Vagina (tissue), 2 donors: ENCODE data around the gene LAG3. TPM values are rescaled to one million over a fixed set of nuclear protein-coding genes. Genes with fewer than 3 reads are reported as not detected.

Source experiments
- DNase-seq, 2 donors: peaks; one replicate each; pipeline ENCODE4 v3.0.0-alpha.2; 2017; ENCODE audit errors: extremely low spot score in 2 of 2
- H3K27ac ChIP-seq: fragments of 200-600 bp; sonication (generic); one replicate; pipeline ENCODE4 v1.5.1; 2019
- H3K27me3 ChIP-seq: fragments of 200-600 bp; sonication (generic); one replicate; pipeline ENCODE4 v1.5.1; 2019
- H3K36me3 ChIP-seq, 2 donors: fragments of 200-600 bp; sonication (generic); one replicate each; pipeline ENCODE4 v1.5.1; 2017 to 2019
- H3K4me1 ChIP-seq: fragments of 200-600 bp; sonication (generic); one replicate; pipeline ENCODE4 v1.5.1; 2019
- H3K4me3 ChIP-seq, 2 donors: fragments of 200-600 bp; sonication (generic); 1 replicate in 1 of 2; 2 replicates in 1 of 2; pipeline ENCODE4 v1.5.1; 2016 to 2019
- H3K9me3 ChIP-seq: fragments of 200-600 bp; sonication (generic); one replicate; pipeline ENCODE4 v1.5.1; 2019
- CTCF ChIP-seq, 3 experiments: fragments of 450-650 bp in 2 of 3; fragments of 200-600 bp in 1 of 3; sonication (generic) in 1 of 3; IDR thresholded peaks; one replicate each; pipeline ENCODE4 v1.5.1; 2017 to 2019; ENCODE audit warnings: antibody characterized with exemption in 3 of 3, mild to moderate bottlenecking in 2 of 3, moderate library complexity in 2 of 3
- POLR2A ChIP-seq, 2 donors: fragments of 450-650 bp; IDR thresholded peaks; one replicate each; pipeline ENCODE4 v1.6.1; 2017; ENCODE audit warnings: antibody characterized with exemption in 2 of 2, mild to moderate bottlenecking in 2 of 2, moderate library complexity in 2 of 2
- POLR2AphosphoS5 ChIP-seq, 2 donors: sonication (generic); formaldehyde crosslinking; IDR thresholded peaks; one replicate each; pipeline ENCODE4 v1.9.0; 2017; ENCODE audit warnings: antibody characterized with exemption in 2 of 2, mild to moderate bottlenecking in 2 of 2, low read depth in 1 of 2; ENCODE audit not compliant: insufficient read depth in 1 of 2
- intact Hi-C: fragments of 100-400 bp; cut with DNase I; formaldehyde crosslinking; loops from one replicate; pipeline ENCODE4 v1.15.1; 2023
- total RNA-seq: library from RNA; depleted of rRNA; stranded (reverse); fragments of >200 nt; gene quantifications from one replicate; pipeline ENCODE4 v1.2.3, GENCODE V29; 2016

LAG3 gene
- total RNA-seq, 1 donor from 2014 or later: 10.3 TPM

- Histone ChIP-seq H3K36me3 (no peaks in the 10 kb centered on the region), H3K27me3 (no peaks in the 10 kb centered on the region), H3K9me3 (no peaks in the 10 kb centered on the region), H3K27ac (peak overlapping the region; percentile 82), H3K4me3 (peak overlapping the region; percentile 40 to 51), H3K4me1 (peaks cover 14% of the 10 kb centered on the region)
- intact Hi-C loops: loop anchor here (2.0 to 5.0 kb wide), 2 partner anchors 42 to 48 kb away; no protein-coding TSS in a partner anchor
- TF ChIP-seq POLR2AphosphoS5 (IDR thresholded peaks at IDR 0.05; ENCODE audit: insufficient read depth in 1 of 2, low read depth in 1 of 2) (peak; percentile 79 to 94), POLR2A (IDR thresholded peaks at IDR 0.05) (no peak), CTCF (IDR thresholded peaks at IDR 0.05) (peak; percentile 86 to 100 (median 98))
- DNase-seq: no peak
Observed at GRCh38 chr12:6778574-6779550, 6.5 kb downstream of the LAG3 start.

GRCh38 chr12:6779708-6780432 lies 7.5 kb downstream of the LAG3 start:
- Histone ChIP-seq H3K27me3 (no peaks in the 10 kb centered on the region), H3K4me1 (peaks cover 12% of the 10 kb centered on the region), H3K27ac (no peak overlapping the region), H3K36me3 (no peaks in the 10 kb centered on the region), H3K4me3 (no peak overlapping the region), H3K9me3 (no peaks in the 10 kb centered on the region)
- intact Hi-C loops: loop anchor here (2.0 to 5.0 kb wide), 2 partner anchors 43 to 47 kb away; no protein-coding TSS in a partner anchor
- no peak for TF ChIP-seq POLR2AphosphoS5 (IDR thresholded peaks at IDR 0.05; ENCODE audit: insufficient read depth in 1 of 2, low read depth in 1 of 2)
- no peak for TF ChIP-seq POLR2A (IDR thresholded peaks at IDR 0.05)
- no peak for TF ChIP-seq CTCF (IDR thresholded peaks at IDR 0.05)
- DNase-seq: no peak

- H3K4me3 ChIP-seq: no peak overlapping the region
- no peaks in the 10 kb centered on the region for H3K27me3 ChIP-seq
- H3K4me1 ChIP-seq: peaks cover 12% of the 10 kb centered on the region
- TF ChIP-seq POLR2A (IDR thresholded peaks at IDR 0.05) (no peak), POLR2AphosphoS5 (IDR thresholded peaks at IDR 0.05; ENCODE audit: insufficient read depth in 1 of 2, low read depth in 1 of 2) (no peak), CTCF (IDR thresholded peaks at IDR 0.05) (no peak)
- no peak overlapping the region for H3K27ac ChIP-seq
- intact Hi-C loops: no loop called here
- DNase-seq: no peak
- no peaks in the 10 kb centered on the region for H3K36me3 ChIP-seq
- H3K9me3 ChIP-seq: no peaks in the 10 kb centered on the region
Observed at GRCh38 chr12:6780573-6780972, 8.3 kb downstream of the LAG3 start.

- TF ChIP-seq POLR2A (IDR thresholded peaks at IDR 0.05) (no peak), POLR2AphosphoS5 (IDR thresholded peaks at IDR 0.05; ENCODE audit: insufficient read depth in 1 of 2, low read depth in 1 of 2) (no peak), CTCF (IDR thresholded peaks at IDR 0.05) (no peak)
- intact Hi-C loops: no loop called here
Observed at GRCh38 chr12:6782119-6782518, 9.8 kb downstream of the LAG3 start.

More at GRCh38 chr12:6782119-6782518, 9.8 kb downstream of the LAG3 start:
- no peaks in the 10 kb centered on the region for H3K9me3 ChIP-seq
- peaks cover 12% of the 10 kb centered on the region for H3K4me1 ChIP-seq
- no peak overlapping the region for H3K27ac ChIP-seq
- H3K36me3 ChIP-seq: no peaks in the 10 kb centered on the region
- no peaks in the 10 kb centered on the region for H3K27me3 ChIP-seq
- DNase-seq: no peak
- no peak overlapping the region for H3K4me3 ChIP-seq
